ENCODE results near the gene CC2D2A. TPM values are rescaled to one million over a fixed set of nuclear protein-coding genes. Genes with fewer than 3 reads are reported as not detected.

Gene CC2D2A
- total and polyA plus RNA-seq, 2 of the 13 experiments (the other 11 are each of a cell fraction or from before 2014, with no cell fraction given): 4.2 to 7.2 TPM

GRCh38 chr4:15479089-15479912, 9.6 kb downstream of the CC2D2A start (continued):
- TF ChIP-seq HMGXB4 (CRISPR knock-in tag; IDR thresholded peaks at IDR 0.05; ENCODE audit: borderline replicate concordance in 1 of 2, low read depth in 1 of 2) (peak in 1 of 2 experiments; percentile 78; a peak in 3 of 4 replicates), FOSL2 (CRISPR knock-in tag; IDR thresholded peaks at IDR 0.05) (no peak), ZNF180 (CRISPR knock-in tag; IDR thresholded peaks at IDR 0.05; ENCODE audit: borderline replicate concordance, low read depth) (no peak), POGZ (CRISPR knock-in tag; IDR thresholded peaks at IDR 0.05) (peak; percentile 44; the same call in 1 of the 2 replicates), TBL1XR1 (IDR thresholded peaks at IDR 0.05; ENCODE audit: borderline replicate concordance, low read length, partially characterized antibody) (no peak), ZNF572 (CRISPR knock-in tag; IDR thresholded peaks at IDR 0.05) (no peak), MBD4 (IDR thresholded peaks at IDR 0.05; ENCODE audit: borderline replicate concordance, low read length) (no peak), ZNF431 (CRISPR knock-in tag; IDR thresholded peaks at IDR 0.05; ENCODE audit: borderline replicate concordance, low read depth) (no peak), PLRG1 (conservative IDR thresholded peaks at IDR 0.05) (no peak), ZNF414 (CRISPR knock-in tag; IDR thresholded peaks at IDR 0.05) (no peak), REXO4 (CRISPR knock-in tag; IDR thresholded peaks at IDR 0.05; ENCODE audit: borderline replicate concordance) (no peak), IRF2 (CRISPR knock-in tag; IDR thresholded peaks at IDR 0.05) (no peak), ZNF652 (CRISPR knock-in tag; IDR thresholded peaks at IDR 0.05; ENCODE audit: borderline replicate concordance, low read depth) (peak; percentile 96), POLR2AphosphoS5 (IDR thresholded peaks at IDR 0.05; ENCODE audit: low read depth, low read length) (peak; percentile 59), AGO1 (IDR thresholded peaks at IDR 0.05; ENCODE audit: low read depth, low read length, poor library complexity, severe bottlenecking) (no peak), TRIM24 (CRISPR knock-in tag; IDR thresholded peaks at IDR 0.05) (no peak), ZNF20 (CRISPR knock-in tag; IDR thresholded peaks at IDR 0.05) (no peak), SALL1 (CRISPR knock-in tag; IDR thresholded peaks at IDR 0.05) (peak; percentile 54; the same call in 1 of the 2 replicates), RFXANK (CRISPR knock-in tag; IDR thresholded peaks at IDR 0.05) (no peak), MTA3 (CRISPR knock-in tag; IDR thresholded peaks at IDR 0.05) (no peak), TFE3 (CRISPR knock-in tag; IDR thresholded peaks at IDR 0.05) (peak; percentile 88), ARHGAP35 (CRISPR knock-in tag; IDR thresholded peaks at IDR 0.05; ENCODE audit: borderline replicate concordance) (0 out of 2 replicates have a peak, but pooled peaks have one; percentile 60), ZNF496 (CRISPR knock-in tag; IDR thresholded peaks at IDR 0.05; ENCODE audit: insufficient replicate concordance) (no peak), SRSF9 (IDR thresholded peaks at IDR 0.05; ENCODE audit: borderline replicate concordance, insufficient read depth, low read depth, low read length, poor library complexity, severe bottlenecking) (no peak), ZSCAN12 (CRISPR knock-in tag; IDR thresholded peaks at IDR 0.05) (no peak), PREB (CRISPR knock-in tag; IDR thresholded peaks at IDR 0.05) (no peak)
